ENCODE data around the gene PLXND1.

Gene PLXND1

DNA sequence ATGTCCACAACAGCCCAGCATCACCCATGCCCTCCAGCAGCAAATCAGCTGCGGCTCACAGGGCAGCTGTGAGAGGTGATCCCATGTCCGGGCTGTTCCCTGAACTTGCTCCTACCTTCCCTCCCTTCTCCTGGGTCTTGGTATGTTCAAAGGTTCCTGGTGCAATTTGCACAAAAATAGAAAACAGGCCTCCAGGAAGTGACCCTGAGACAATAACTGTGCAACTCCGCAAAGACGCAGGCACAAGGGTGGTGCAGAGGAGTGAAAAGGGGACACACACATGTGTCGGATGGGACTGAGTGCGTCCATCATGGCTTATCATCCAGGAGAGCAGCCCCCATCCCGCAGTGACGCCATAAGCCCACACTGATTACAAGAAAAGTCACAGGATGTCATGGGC lies 16.3 kb downstream of the PLXND1 start:
- TF ChIP-seq CTCF (IDR thresholded peaks at IDR 0.05; ENCODE audit: control extremely low read depth, extremely low read depth, low read depth, missing control alignments): no peak
- ChIA-PET CTCF (interaction anchor here (0.9 to 1.1 kb wide), 2 partner anchors 9 to 13 kb away, joined by 3 read pairs; no protein-coding TSS in a partner anchor), POLR2A (no interaction called here)
- DNase-seq (ENCODE audit: extremely low spot score): no peak

DNA sequence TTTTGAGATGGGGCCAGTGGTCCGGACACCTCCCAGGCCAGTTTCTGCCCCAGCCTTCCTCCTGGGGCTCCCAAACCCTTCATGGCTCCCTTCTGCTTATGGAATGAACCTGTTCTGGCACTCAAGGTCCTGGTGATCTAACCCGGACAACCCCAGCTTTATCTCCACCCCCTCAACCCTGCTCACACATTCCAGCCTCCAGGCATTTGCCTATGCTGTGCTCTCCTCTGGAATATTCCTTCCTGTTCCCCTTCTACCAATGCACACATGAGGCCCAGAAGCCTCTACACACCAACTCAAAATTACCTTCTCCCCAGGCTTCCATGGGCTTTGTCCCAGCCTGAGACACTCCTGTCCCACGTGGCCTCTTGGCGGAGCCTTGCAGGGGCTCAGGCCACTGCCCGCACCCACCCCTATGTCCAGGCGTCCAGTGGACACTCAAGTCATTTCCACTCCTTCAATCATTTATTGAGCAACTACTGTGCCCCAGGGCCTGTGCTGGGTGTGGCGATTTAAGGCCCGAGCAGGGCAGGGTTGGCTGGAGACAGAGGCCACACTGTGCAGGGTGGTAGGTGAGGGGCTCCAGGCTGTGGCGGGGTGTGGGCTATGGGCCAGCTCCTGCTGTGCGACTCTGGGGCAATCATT lies 18.8 kb downstream of the PLXND1 start:
- ChIA-PET POLR2A (no interaction called here), CTCF (no interaction called here)
- no peak for DNase-seq (ENCODE audit: extremely low spot score)
- TF ChIP-seq CTCF (IDR thresholded peaks at IDR 0.05; ENCODE audit: control extremely low read depth, extremely low read depth, low read depth, missing control alignments): no peak

- CTCF ChIA-PET: no interaction called here
- POLR2A ChIA-PET: no interaction called here
- DNase-seq (ENCODE audit: extremely low spot score): no peak
- no peak for TF ChIP-seq CTCF (IDR thresholded peaks at IDR 0.05; ENCODE audit: control extremely low read depth, extremely low read depth, low read depth, missing control alignments)
These were observed 19.6 kb downstream of the PLXND1 start for GRCh38 chr3:129586746-129587430.

DNA sequence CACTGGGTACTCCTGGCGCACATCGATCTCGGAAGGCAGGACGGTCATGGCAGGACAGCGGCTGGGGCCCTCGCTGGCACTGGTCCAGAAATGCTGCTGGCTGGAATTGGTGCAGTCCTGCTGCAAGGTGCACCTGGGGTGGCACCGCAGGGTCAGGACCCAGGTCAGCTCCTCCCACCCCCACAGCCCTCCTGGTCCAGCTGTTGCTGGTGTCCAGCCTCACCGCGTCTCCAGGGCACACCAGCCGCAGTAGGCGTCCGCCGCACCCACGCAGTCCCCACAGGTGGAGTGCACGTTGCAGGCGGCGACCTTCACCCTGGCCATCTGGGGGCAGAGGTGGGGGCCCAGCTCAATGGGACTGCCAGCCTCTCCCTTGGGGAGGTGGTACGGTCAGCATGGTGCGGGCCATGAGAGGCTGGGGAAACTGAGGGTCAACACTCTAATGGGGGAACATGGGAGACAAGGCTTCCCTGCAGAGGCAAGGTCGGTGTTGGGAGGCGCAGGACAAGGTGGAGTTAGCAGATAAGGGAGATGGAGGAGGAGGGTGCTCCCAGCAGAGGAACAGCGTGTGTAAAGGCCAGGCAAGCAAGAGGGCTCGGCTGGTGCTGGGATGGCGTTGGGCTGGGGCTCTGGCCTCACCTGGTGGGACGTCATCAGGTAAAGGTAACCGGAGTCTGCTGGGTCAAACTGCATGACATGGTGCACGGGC lies 20.4 kb downstream of the PLXND1 start:
- no peak for TF ChIP-seq CTCF (IDR thresholded peaks at IDR 0.05; ENCODE audit: control extremely low read depth, extremely low read depth, low read depth, missing control alignments)
- no peak for DNase-seq (ENCODE audit: extremely low spot score)
- ChIA-PET POLR2A (no interaction called here), CTCF (no interaction called here)

- no peak for DNase-seq (ENCODE audit: extremely low spot score)
- TF ChIP-seq CTCF (IDR thresholded peaks at IDR 0.05; ENCODE audit: control extremely low read depth, extremely low read depth, low read depth, missing control alignments): no peak
- CTCF ChIA-PET: interaction anchor here (1.3 kb wide), 1 partner anchor 94 kb away, joined by 3 read pairs; no protein-coding TSS in a partner anchor
- POLR2A ChIA-PET: no interaction called here
These were observed 21.8 kb downstream of the PLXND1 start for GRCh38 chr3:129584631-129585030.

- DNase-seq (ENCODE audit: extremely low spot score): no peak
- POLR2A ChIA-PET: no interaction called here
- no peak for TF ChIP-seq CTCF (IDR thresholded peaks at IDR 0.05; ENCODE audit: control extremely low read depth, extremely low read depth, low read depth, missing control alignments)
- CTCF ChIA-PET: no interaction called here
These were observed 23.2 kb downstream of the PLXND1 start for GRCh38 chr3:129583289-129583688.
